RWPE2 (cell line): ENCODE measurements around the gene CHST13.
A peak's percentile ranks its signal among the peaks of the same experiment; 100 is the strongest.

Experiments
- ATAC-seq: fragments of 200-7000 bp; cut with Tn5 transposase; 3 replicates; pipeline ENCODE4 v1.9.1; 2021; ENCODE audit warnings: low read depth
- DNase-seq: peaks from one replicate; pipeline ENCODE4 v3.0.0-alpha.2; 2020; ENCODE audit warnings: low spot score
- H3K27ac ChIP-seq: fragments of 450-650 bp; 2 replicates; pipeline ENCODE4 v1.5.1; 2017; ENCODE audit warnings: mild to moderate bottlenecking; ENCODE audit not compliant: poor library complexity, severe bottlenecking
- H3K27me3 ChIP-seq: fragments of 250-450 bp; sonication (Bioruptor Pico); 2 replicates; pipeline ENCODE4 v1.5.1; 2021; ENCODE audit warnings: mild to moderate bottlenecking, moderate library complexity; ENCODE audit not compliant: insufficient read depth, poor library complexity, severe bottlenecking
- H3K36me3 ChIP-seq: fragments of 250-450 bp; sonication (Bioruptor Pico); 2 replicates; pipeline ENCODE4 v1.5.1; 2020; ENCODE audit warnings: low read depth, mild to moderate bottlenecking, moderate library complexity
- H3K4me1 ChIP-seq: fragments of 250-450 bp; sonication (Bioruptor Pico); 2 replicates; pipeline ENCODE4 v1.5.1; 2021; ENCODE audit warnings: mild to moderate bottlenecking, moderate library complexity; ENCODE audit not compliant: insufficient read depth, poor library complexity, severe bottlenecking
- H3K4me3 ChIP-seq: fragments of 250-450 bp; sonication (Bioruptor Pico); 2 replicates; pipeline ENCODE4 v1.5.1; 2021; ENCODE audit warnings: mild to moderate bottlenecking, moderate library complexity; ENCODE audit not compliant: severe bottlenecking
- H3K9me3 ChIP-seq: fragments of 250-450 bp; sonication (Bioruptor Pico); 2 replicates; pipeline ENCODE4 v1.5.1; 2021; ENCODE audit warnings: mild to moderate bottlenecking, moderate library complexity; ENCODE audit not compliant: severe bottlenecking
- TF ChIP-seq, protein P1 (sequence below): fragments of 450-650 bp; IDR thresholded peaks from one replicate; pipeline ENCODE4 v1.5.1; 2017; ENCODE audit warnings: mild to moderate bottlenecking, moderate library complexity; ENCODE audit not compliant: poor library complexity, severe bottlenecking

Gene CHST13

DNA sequence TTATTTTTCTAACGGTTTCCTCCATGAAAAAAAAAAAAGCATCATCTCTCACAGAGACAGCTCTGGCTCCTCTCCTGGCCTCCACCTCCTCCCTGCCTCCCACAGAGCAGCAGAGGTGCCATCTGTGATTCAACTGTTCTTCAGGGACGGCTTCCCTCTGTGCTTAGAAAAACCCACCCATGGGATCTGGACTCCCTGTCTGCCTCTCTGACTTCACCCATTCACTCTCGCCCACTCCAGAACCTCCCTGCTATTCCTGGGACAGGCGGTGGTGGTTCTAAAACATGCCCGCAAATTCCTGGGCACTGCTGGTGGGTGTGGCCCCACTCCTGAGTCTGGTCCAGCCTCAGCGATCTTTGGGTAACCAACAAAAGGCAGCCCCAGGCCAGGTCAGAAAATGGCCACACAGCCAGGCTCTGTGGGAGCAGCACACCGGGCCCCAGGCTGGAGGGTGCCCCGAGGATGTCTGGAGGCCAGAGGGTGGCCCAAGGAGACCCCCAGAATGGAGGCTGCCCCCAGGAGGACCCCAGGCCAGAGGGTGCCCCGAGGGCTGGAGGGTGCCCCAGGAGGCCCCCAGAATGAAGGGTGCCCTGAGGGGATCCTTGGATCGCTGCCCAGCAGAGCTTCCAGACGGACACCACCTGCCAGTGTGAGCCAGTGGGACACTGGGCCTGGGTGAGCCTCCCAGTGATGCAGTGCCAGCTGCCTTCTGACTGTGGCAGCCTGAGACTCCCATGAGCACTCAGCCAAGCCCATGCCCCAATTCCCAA, 2.6 kb upstream of the CHST13 start:
- no peak for ATAC-seq
- TF ChIP-seq, protein P1, sequence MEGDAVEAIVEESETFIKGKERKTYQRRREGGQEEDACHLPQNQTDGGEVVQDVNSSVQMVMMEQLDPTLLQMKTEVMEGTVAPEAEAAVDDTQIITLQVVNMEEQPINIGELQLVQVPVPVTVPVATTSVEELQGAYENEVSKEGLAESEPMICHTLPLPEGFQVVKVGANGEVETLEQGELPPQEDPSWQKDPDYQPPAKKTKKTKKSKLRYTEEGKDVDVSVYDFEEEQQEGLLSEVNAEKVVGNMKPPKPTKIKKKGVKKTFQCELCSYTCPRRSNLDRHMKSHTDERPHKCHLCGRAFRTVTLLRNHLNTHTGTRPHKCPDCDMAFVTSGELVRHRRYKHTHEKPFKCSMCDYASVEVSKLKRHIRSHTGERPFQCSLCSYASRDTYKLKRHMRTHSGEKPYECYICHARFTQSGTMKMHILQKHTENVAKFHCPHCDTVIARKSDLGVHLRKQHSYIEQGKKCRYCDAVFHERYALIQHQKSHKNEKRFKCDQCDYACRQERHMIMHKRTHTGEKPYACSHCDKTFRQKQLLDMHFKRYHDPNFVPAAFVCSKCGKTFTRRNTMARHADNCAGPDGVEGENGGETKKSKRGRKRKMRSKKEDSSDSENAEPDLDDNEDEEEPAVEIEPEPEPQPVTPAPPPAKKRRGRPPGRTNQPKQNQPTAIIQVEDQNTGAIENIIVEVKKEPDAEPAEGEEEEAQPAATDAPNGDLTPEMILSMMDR: no peak
- Histone ChIP-seq H3K36me3 (no peaks in the 10 kb centered on the region), H3K4me3 (no peak overlapping the region), H3K4me1 (no peaks in the 10 kb centered on the region), H3K9me3 (no peaks in the 10 kb centered on the region), H3K27ac (no peak overlapping the region), H3K27me3 (peaks cover 17% of the 10 kb centered on the region)
- DNase-seq: no peak

DNA sequence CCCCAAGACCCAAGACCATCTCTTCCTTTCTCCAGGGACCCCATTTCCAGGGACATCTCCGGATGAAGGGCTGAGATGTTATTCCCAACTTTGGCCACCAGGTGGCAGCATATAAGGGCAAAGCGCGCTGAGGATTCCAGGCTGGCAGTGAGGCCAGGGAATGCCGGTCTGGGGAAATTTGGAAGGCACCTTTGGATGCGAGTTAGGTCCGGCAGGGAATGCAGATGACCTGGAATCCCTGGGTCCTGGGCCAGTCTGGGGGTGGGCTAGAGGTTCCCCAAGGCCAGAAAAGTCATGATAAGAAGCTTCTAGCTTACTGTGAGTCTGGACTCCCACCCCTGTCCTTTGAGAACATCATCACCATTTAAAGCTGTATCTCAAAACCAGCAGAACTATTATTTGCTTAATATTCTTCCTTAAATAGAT, 1.6 kb upstream of the CHST13 start:
- TF ChIP-seq, protein P1: peak; percentile 89
- H3K27ac ChIP-seq: no peak overlapping the region
- H3K36me3 ChIP-seq: no peaks in the 10 kb centered on the region
- H3K9me3 ChIP-seq: no peaks in the 10 kb centered on the region
- no peaks in the 10 kb centered on the region for H3K4me1 ChIP-seq
- peak; percentile 32; the same call in 1 of the 3 replicates for ATAC-seq
- no peak for DNase-seq
- H3K27me3 ChIP-seq: peaks cover 17% of the 10 kb centered on the region
- no peak overlapping the region for H3K4me3 ChIP-seq

DNA sequence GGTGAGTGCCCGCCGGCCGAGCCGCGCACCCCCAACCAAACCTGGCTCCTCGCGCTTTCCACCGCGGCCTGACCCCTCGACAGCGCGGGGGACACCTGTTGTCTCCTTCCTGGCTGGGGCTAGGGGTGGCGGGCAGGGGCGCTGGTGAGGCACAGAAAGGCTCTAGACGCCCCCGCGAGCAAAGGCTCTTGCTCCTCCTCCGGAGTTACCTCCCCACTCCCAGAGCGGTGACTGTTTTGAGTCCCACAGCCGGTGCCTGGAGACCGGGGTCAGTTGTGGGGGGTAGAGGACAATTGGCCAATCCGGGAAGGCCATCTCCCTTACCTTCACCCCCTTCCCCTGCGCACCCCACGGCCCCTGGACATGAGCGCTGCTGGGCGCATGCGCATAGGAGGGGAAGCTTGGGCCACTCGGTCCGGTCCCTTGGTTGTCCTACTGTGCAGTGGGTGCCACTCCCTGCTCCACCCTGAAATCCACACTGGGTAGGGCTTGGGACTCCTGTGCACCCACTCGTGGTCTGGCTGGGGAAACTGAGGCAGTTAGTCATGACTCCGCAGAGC, 554 bp downstream of the CHST13 start:
- DNase-seq: no peak

DNA sequence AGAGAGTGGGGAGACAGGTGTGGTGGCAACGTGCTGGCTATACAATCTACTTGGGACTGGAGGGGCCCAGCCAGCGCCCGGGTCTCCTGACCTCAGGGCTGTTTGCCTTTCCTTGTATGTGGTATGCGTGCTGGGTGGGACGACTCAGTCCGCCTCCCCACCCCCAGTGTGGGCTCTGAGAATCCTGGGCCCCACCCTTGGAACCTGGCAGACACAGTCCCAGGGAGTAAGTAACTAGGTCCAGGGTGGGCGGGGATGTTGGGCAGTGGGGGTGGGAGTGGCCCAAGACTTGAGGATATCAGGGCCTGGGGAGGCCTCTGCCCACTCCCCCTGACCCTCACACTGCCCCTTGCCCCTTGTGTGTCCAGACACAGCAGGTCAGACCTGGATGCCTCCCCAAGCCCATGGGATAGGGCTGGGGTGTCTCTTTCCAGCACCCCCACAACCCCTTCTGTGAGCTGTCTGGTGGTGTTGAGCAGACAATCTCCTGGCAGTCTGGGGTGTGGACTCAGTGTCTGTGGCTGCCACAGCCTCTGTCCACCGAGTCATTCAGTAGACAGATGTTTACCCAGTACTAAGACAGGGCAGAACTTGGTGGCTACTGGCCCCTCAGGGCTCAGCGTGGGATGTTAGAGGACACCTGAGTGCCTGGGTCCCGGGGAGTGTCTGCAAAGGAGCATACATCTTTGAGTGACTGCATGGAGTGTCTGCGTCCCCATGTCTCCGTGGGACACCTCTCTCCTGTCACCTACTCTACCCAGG, 1.3 kb downstream of the CHST13 start:
- no peaks in the 10 kb centered on the region for H3K9me3 ChIP-seq
- TF ChIP-seq, protein P1: no peak
- no peak for ATAC-seq
- H3K27me3 ChIP-seq: peaks cover 17% of the 10 kb centered on the region
- DNase-seq: no peak
- no peaks in the 10 kb centered on the region for H3K4me1 ChIP-seq
- no peaks in the 10 kb centered on the region for H3K36me3 ChIP-seq
- H3K4me3 ChIP-seq: no peak overlapping the region
- no peak overlapping the region for H3K27ac ChIP-seq

More for the DNA sequence above, 554 bp downstream of the CHST13 start:
- no peaks in the 10 kb centered on the region for H3K4me1 ChIP-seq
- H3K27me3 ChIP-seq: peaks cover 17% of the 10 kb centered on the region
- H3K9me3 ChIP-seq: no peaks in the 10 kb centered on the region
- TF ChIP-seq, protein P1: peak; percentile 10
- H3K36me3 ChIP-seq: no peaks in the 10 kb centered on the region
- ATAC-seq: peak; percentile 7; the same call in 1 of the 3 replicates
- no peak overlapping the region for H3K27ac ChIP-seq
- H3K4me3 ChIP-seq: peak overlapping the region; percentile 32
